A549 treated with ZK216348 at 1 μM for 4 hours (cell line): ENCODE measurements around the gene MED13. TPM values are rescaled to one million over a fixed set of nuclear protein-coding genes. Genes with fewer than 3 reads are reported as not detected.

ENCODE experiments used
- total RNA-seq: library from RNA; stranded (reverse); fragments of 200-300 nt; extraction: Qiagen RNA extraction; gene quantifications from 5 replicates; pipeline ENCODE4 v1.2.3, GENCODE V29; 2022; ENCODE audit warnings: low read depth

MED13 gene, protein sequence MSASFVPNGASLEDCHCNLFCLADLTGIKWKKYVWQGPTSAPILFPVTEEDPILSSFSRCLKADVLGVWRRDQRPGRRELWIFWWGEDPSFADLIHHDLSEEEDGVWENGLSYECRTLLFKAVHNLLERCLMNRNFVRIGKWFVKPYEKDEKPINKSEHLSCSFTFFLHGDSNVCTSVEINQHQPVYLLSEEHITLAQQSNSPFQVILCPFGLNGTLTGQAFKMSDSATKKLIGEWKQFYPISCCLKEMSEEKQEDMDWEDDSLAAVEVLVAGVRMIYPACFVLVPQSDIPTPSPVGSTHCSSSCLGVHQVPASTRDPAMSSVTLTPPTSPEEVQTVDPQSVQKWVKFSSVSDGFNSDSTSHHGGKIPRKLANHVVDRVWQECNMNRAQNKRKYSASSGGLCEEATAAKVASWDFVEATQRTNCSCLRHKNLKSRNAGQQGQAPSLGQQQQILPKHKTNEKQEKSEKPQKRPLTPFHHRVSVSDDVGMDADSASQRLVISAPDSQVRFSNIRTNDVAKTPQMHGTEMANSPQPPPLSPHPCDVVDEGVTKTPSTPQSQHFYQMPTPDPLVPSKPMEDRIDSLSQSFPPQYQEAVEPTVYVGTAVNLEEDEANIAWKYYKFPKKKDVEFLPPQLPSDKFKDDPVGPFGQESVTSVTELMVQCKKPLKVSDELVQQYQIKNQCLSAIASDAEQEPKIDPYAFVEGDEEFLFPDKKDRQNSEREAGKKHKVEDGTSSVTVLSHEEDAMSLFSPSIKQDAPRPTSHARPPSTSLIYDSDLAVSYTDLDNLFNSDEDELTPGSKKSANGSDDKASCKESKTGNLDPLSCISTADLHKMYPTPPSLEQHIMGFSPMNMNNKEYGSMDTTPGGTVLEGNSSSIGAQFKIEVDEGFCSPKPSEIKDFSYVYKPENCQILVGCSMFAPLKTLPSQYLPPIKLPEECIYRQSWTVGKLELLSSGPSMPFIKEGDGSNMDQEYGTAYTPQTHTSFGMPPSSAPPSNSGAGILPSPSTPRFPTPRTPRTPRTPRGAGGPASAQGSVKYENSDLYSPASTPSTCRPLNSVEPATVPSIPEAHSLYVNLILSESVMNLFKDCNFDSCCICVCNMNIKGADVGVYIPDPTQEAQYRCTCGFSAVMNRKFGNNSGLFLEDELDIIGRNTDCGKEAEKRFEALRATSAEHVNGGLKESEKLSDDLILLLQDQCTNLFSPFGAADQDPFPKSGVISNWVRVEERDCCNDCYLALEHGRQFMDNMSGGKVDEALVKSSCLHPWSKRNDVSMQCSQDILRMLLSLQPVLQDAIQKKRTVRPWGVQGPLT (N-terminal part only)
- total RNA-seq = 12.7 to 25.1 TPM (median 19.6 TPM) in 5 replicates

DNA sequence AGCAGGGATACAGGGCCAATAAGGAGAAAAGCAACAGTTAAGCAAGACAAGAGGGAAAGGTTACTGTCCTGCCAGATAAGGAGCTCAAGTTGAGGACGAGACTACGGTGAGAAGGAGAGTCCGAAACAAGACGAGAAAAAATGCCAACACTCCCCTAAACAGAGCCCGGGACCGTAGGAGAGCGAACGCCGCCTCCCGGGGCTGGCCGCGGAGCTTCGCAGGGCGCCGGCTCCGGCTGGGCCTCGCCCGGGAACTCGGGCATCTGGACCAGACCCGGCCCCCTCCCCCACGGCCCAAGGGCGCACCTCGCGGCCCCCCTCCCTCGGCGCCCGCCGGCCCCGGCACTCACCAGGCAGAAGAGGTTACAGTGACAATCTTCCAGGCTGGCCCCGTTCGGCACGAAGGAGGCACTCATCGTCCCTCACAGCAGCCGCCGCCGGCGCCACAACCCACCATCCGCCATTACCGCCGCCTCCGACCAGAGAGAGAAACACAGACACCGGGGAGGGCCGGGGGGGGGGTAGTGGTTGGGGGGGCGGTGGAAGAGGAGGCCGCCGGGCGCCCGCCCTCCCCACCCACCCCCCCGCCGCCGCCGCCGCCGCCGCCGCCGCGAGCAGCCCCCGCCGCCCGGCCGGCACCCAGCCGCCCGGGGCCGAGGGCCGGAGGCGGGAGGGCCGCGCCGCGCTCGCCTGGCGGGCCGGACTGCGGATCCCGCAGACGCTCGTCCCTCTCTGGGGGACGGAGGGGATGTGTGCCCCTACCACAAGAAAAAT is at the start of gene MED13:
TSS of gene MED13 (minus strand) at position 488 of the 773 bp plus-strand sequence. CDS start at position 415, 73 bp downstream.

DNA sequence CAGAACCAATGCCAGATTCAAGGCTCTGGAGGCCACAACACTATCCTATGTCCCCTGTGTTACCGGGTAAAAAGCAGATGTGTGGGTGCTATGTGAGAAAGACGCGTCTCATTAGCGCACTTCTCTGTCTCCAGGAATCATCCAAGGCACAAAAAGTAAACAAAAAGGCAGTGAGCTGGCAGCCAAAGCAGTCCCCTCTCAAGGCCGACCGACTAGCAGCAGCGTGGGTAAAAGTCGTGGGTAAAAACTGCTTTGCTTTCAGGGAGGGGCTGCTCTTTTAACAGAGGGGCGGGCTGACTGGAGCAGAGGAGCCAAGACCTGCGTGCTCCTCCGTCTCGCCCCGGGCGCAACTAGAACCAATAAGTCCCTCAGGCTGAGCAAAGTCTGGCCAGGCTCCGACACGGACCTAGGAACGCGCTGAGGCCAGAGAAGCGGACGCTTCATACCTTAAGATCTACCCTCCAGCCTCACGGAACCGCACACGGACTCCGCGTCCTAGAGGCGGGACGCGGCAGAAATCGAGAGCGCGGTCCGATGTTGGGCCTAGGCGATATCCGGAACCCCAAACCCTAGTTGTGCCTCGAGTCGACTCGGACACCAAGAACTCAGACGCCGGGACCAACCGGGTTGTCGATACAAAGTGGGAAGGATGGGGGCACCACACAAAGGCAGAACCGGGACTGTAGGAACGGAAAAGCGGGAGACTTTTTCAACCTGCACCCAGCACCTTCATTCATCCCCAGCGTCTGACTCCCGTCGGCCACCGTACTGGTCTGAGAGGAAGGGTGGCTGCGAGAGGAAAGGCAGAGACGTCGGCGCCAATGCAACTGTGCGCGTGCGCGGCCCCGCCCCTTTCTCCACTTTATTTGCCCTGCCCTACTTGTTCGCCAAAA is 137.6 kb downstream of the MED13 start, which contains the start of gene INTS2:
TSS of gene INTS2 (minus strand) at position 775 of the 893 bp plus-strand sequence. CDS start 1,338 bp downstream, outside the sequence.

Other genes starting within 250 kb of the MED13 start
- gene BRIP1, start 201.8 kb downstream of the MED13 start, total RNA-seq = 2.3 to 4.8 TPM (median 3.8 TPM) in 5 replicates
- gene INTS2, start 137.3 kb downstream of the MED13 start, total RNA-seq = 9.2 to 16.1 TPM (median 13.3 TPM) in 5 replicates